H9 (cell line): ENCODE data around the gene NTRK2. TPM values are rescaled to one million over a fixed set of nuclear protein-coding genes. Genes with fewer than 3 reads are reported as not detected.

Source experiments
- DNase-seq: peaks from one replicate; pipeline ENCODE4 v3.0.0-alpha.2; 2017
- H2AFZ ChIP-seq: one replicate; pipeline ENCODE4 v1.6.1; 2013; ENCODE audit warnings: mild to moderate bottlenecking, low read length, control low read depth, moderate library complexity
- H2AK5ac ChIP-seq: 2 replicates; pipeline ENCODE4 v1.6.1; 2013; ENCODE audit warnings: low read length, control low read depth, mixed read lengths; ENCODE audit not compliant: insufficient read length
- H2BK120ac ChIP-seq: one replicate; pipeline ENCODE4 v1.6.1; 2013; ENCODE audit warnings: low read depth, mild to moderate bottlenecking, low read length, control low read depth, inconsistent platforms; ENCODE audit not compliant: poor library complexity, severe bottlenecking
- H2BK12ac ChIP-seq: 2 replicates; pipeline ENCODE4 v1.6.1; 2013; ENCODE audit warnings: low read length, control low read depth, mixed read lengths, low read depth; ENCODE audit not compliant: insufficient read length
- H2BK15ac ChIP-seq: 2 replicates; pipeline ENCODE4 v1.6.1; 2013; ENCODE audit warnings: low read depth, low read length, control low read depth
- H2BK20ac ChIP-seq: one replicate; pipeline ENCODE4 v1.6.1; 2013; ENCODE audit warnings: low read depth, mild to moderate bottlenecking, low read length, control low read depth, inconsistent platforms; ENCODE audit not compliant: poor library complexity, severe bottlenecking
- H2BK5ac ChIP-seq: 2 replicates; pipeline ENCODE4 v1.6.1; 2013; ENCODE audit warnings: low read length, control low read depth, mixed read lengths; ENCODE audit not compliant: insufficient read length
- H3K14ac ChIP-seq: 2 replicates; pipeline ENCODE4 v1.6.1; 2013; ENCODE audit warnings: low read length, control low read depth; ENCODE audit not compliant: insufficient read depth
- H3K18ac ChIP-seq: 2 replicates; pipeline ENCODE4 v1.6.1; 2013; ENCODE audit warnings: low read depth, mild to moderate bottlenecking, mixed read lengths, low read length, control low read depth; ENCODE audit not compliant: insufficient read length
- H3K23ac ChIP-seq: 2 replicates; pipeline ENCODE4 v1.6.1; 2013; ENCODE audit warnings: low read length, control low read depth, mixed read lengths, low read depth; ENCODE audit not compliant: insufficient read length
- H3K23me2 ChIP-seq: 2 replicates; pipeline ENCODE4 v1.6.1; 2013; ENCODE audit warnings: low read depth, mild to moderate bottlenecking, mixed read lengths, low read length, control low read depth; ENCODE audit not compliant: insufficient read length, poor library complexity, severe bottlenecking
- H3K27ac ChIP-seq: 2 replicates; pipeline ENCODE4 v1.5.1; 2013; ENCODE audit warnings: low read length, control low read depth, mixed read lengths, low read depth; ENCODE audit not compliant: insufficient read length
- H3K27me3 ChIP-seq: 2 replicates; pipeline ENCODE4 v1.6.1; 2013; ENCODE audit warnings: low read length, control low read depth, inconsistent platforms; ENCODE audit not compliant: insufficient read depth
- H3K4ac ChIP-seq: 2 replicates; pipeline ENCODE4 v1.6.1; 2013; ENCODE audit warnings: low read depth, mild to moderate bottlenecking, control low read depth, inconsistent platforms, low read length, moderate library complexity
- H3K4me1 ChIP-seq: 2 replicates; pipeline ENCODE4 v1.6.1; 2013; ENCODE audit warnings: low read length, control low read depth, inconsistent platforms; ENCODE audit not compliant: insufficient read depth
- H3K4me2 ChIP-seq: 2 replicates; pipeline ENCODE4 v1.6.1; 2013; ENCODE audit warnings: low read length, control low read depth, mixed read lengths; ENCODE audit not compliant: insufficient read length, insufficient read depth
- H3K56ac ChIP-seq: 2 replicates; pipeline ENCODE4 v1.6.1; 2013; ENCODE audit warnings: low read depth, mild to moderate bottlenecking, mixed read lengths, low read length, control low read depth; ENCODE audit not compliant: insufficient read length
- H3K79me1 ChIP-seq: 2 replicates; pipeline ENCODE4 v1.6.1; 2013; ENCODE audit warnings: low read depth, mild to moderate bottlenecking, moderate library complexity, low read length, control low read depth, inconsistent platforms; ENCODE audit not compliant: insufficient read depth, poor library complexity, severe bottlenecking
- H3K79me2 ChIP-seq: 2 replicates; pipeline ENCODE4 v1.6.1; 2013; ENCODE audit warnings: low read length, control low read depth, inconsistent platforms; ENCODE audit not compliant: insufficient read depth
- H3K9ac ChIP-seq: 2 replicates; pipeline ENCODE4 v1.6.1; 2013; ENCODE audit warnings: low read length, control low read depth, mixed read lengths; ENCODE audit not compliant: insufficient read length; ENCODE audit errors: extremely low read depth
- H3K9me3 ChIP-seq: one replicate; pipeline ENCODE4 v1.6.1; 2013; ENCODE audit warnings: low read depth, low read length, inconsistent platforms; ENCODE audit not compliant: control insufficient read depth
- H3T11ph ChIP-seq: one replicate; pipeline ENCODE4 v1.6.1; 2013; ENCODE audit warnings: mild to moderate bottlenecking, low read length, control low read depth, inconsistent platforms
- H4K20me1 ChIP-seq: one replicate; pipeline ENCODE4 v1.6.1; 2013; ENCODE audit not compliant: control insufficient read depth, insufficient read length, insufficient read depth
- H4K5ac ChIP-seq: 2 replicates; pipeline ENCODE4 v1.6.1; 2013; ENCODE audit warnings: low read depth, mild to moderate bottlenecking, mixed read lengths, low read length, control low read depth; ENCODE audit not compliant: insufficient read length
- H4K8ac ChIP-seq: replicated peaks from 2 replicates; pipeline ENCODE4 v1.6.1; 2013; ENCODE audit warnings: low read length, control low read depth, mixed read lengths, low read depth; ENCODE audit not compliant: insufficient read length
- H4K91ac ChIP-seq: 2 replicates; pipeline ENCODE4 v1.6.1; 2013; ENCODE audit warnings: low read depth, mild to moderate bottlenecking, moderate library complexity, mixed read lengths, low read length, control low read depth; ENCODE audit not compliant: insufficient read length
- H3K27ac Mint-ChIP-seq, 3 experiments: 2 replicates in 2 of 3; 3 replicates in 1 of 3; pipeline ENCODE4 v1.8.0; 2020 to 2021; ENCODE audit warnings: mixed read lengths in 3 of 3, mild to moderate bottlenecking in 1 of 3, moderate library complexity in 1 of 3
- H3K27me3 Mint-ChIP-seq: 2 replicates; pipeline ENCODE4 v1.8.0; 2021; ENCODE audit warnings: low read depth, mild to moderate bottlenecking, moderate library complexity, mixed read lengths
- H3K36me3 Mint-ChIP-seq, 3 experiments: 2 replicates in 2 of 3; 3 replicates in 1 of 3; pipeline ENCODE4 v1.8.0; 2020 to 2021; ENCODE audit warnings: low read depth in 3 of 3, mixed read lengths in 3 of 3; ENCODE audit not compliant: insufficient read depth in 1 of 3
- H3K4me1 Mint-ChIP-seq, 2 experiments: 2 replicates each; pipeline ENCODE4 v1.8.0; 2020; ENCODE audit warnings: mixed read lengths in 2 of 2
- H3K4me3 Mint-ChIP-seq, 2 experiments: 2 replicates in 1 of 2; 3 replicates in 1 of 2; pipeline ENCODE4 v1.8.0; 2020 to 2021; ENCODE audit warnings: mild to moderate bottlenecking in 2 of 2, mixed read lengths in 2 of 2, moderate library complexity in 1 of 2
- H3K9me3 Mint-ChIP-seq, 2 experiments: 2 replicates in 1 of 2; 3 replicates in 1 of 2; pipeline ENCODE4 v1.8.0; 2020; ENCODE audit warnings: mild to moderate bottlenecking in 2 of 2, mixed read lengths in 2 of 2, moderate library complexity in 1 of 2
- CTCF ChIP-seq: fragments of 200-600 bp; sonication (generic); conservative IDR thresholded peaks from 3 replicates; pipeline ENCODE4 v1.8.0; 2021; ENCODE audit warnings: antibody characterized with exemption, mild to moderate bottlenecking
- total RNA-seq: library from RNA; stranded (reverse); gene quantifications from 2 replicates; pipeline ENCODE4 v1.2.1, GENCODE V29; 2021

NTRK2 gene
- total RNA-seq, 1 experiment from 2014 or later = 0.02 TPM

- Histone ChIP-seq H3K27me3 (no peaks in the 10 kb centered on the region; the same call in 1 of the 2 replicates), H4K91ac (no peak overlapping the region), H4K5ac (no peak overlapping the region), H3K23me2 (no peaks in the 10 kb centered on the region), H2AK5ac (no peak overlapping the region), H3K18ac (no peak overlapping the region), H2AFZ (no peak overlapping the region), H3K4me2 (no peak overlapping the region), H3K4me1 (peaks cover 2% of the 10 kb centered on the region), H3K79me1 (no peaks in the 10 kb centered on the region), H3K14ac (no peak overlapping the region), H2BK5ac (no peak overlapping the region), H4K8ac (no peak overlapping the region), H3K27ac (no peak overlapping the region), H3T11ph (no peak overlapping the region), H4K20me1 (no peaks in the 10 kb centered on the region), H3K23ac (no peak overlapping the region), H3K79me2 (no peaks in the 10 kb centered on the region), H2BK120ac (no peak overlapping the region), H2BK15ac (no peak overlapping the region), H3K56ac (no peak overlapping the region), H3K4ac (no peak overlapping the region), H2BK12ac (no peak overlapping the region), H3K9ac (no peak overlapping the region), H2BK20ac (no peak overlapping the region), H3K9me3 (no peaks in the 10 kb centered on the region)
- peaks cover 2% of the 10 kb centered on the region for H3K27me3 Mint-ChIP-seq
- H3K36me3 Mint-ChIP-seq = peaks cover 0 to 21% (median 5%) of the 10 kb centered on the region in 3 experiments; a peak in 5 of 7 replicates
- H3K27ac Mint-ChIP-seq = peak overlapping the region in 2 of 3 experiments; percentile 83 to 96; a peak in 1 of 7 replicates
- peaks cover 7 to 18% of the 10 kb centered on the region in 2 experiments for H3K9me3 Mint-ChIP-seq
- H3K4me3 Mint-ChIP-seq = no peak overlapping the region
- peaks cover 48 to 58% of the 10 kb centered on the region in 2 experiments for H3K4me1 Mint-ChIP-seq
- TF ChIP-seq CTCF = no peak
- DNase-seq = no peak
Observed at GRCh38 chr9:84846906-84847305, 177.4 kb downstream of the NTRK2 start.
